ENCODE measurements around the gene PLXNB3. TPM values are rescaled to one million over a fixed set of nuclear protein-coding genes. Genes with fewer than 3 reads are reported as not detected.

The PLXNB3 gene
- total and polyA plus RNA-seq, 2 of the 13 experiments (the other 11 are each of a cell fraction or from before 2014, with no cell fraction given) = 3.0 to 6.9 TPM

- Histone ChIP-seq H3K9me3 (ENCODE audit: low read length) (no peaks in the 10 kb centered on the region), H3K4me2 (ENCODE audit: low read depth, low read length) (peak within 1 kb of the TSS; percentile 76), H3K4me1 (ENCODE audit: insufficient read depth, low read length) (peaks cover 27% of the 10 kb centered on the region), H4K20me1 (ENCODE audit: insufficient read depth, low read length) (no peaks in the 10 kb centered on the region), H3K27me3 (ENCODE audit: control insufficient read depth in 1 of 2, insufficient read depth in 2 of 2, low read length in 2 of 2) (no peaks in the 10 kb centered on the region; a peak in 1 of 5 replicates), H3K27ac (ENCODE audit: extremely low read length, insufficient read depth, low read length) (peak within 1 kb of the TSS; percentile 88), H3K79me2 (ENCODE audit: insufficient read depth, low read length) (peaks cover 22% of the 10 kb centered on the region), H2AFZ (ENCODE audit: low read length) (no peak within 1 kb of the TSS), H3K9ac (ENCODE audit: insufficient read depth, low read depth, low read length) (peak within 1 kb of the TSS; percentile 94), H3K36me3 (replicated peaks in 1 of 2; ENCODE audit: control insufficient read depth in 1 of 2, insufficient read depth in 2 of 2, low read length in 2 of 2) (peaks cover 2 to 3% of the 10 kb centered on the region in 2 experiments; a peak in 1 of 5 replicates), H3K4me3 (replicated peaks in 1 of 3; ENCODE audit: insufficient read depth in 1 of 3, low read depth in 2 of 3, low read length in 3 of 3) (peak within 1 kb of the TSS; percentile 68 to 77 (median 75))
- in situ Hi-C loops (cut with HindIII; ENCODE audit: extremely low pct_ligation_motif_present, low pct_unique_long_range_greater_than_20kb) (no loop called here), intact Hi-C loops (cut with micrococcal nuclease; ENCODE audit: unreplicated experiment) (no loop called here)
- ChIA-PET CTCF (ENCODE audit: low intra/inter-chr PET ratio, low total read pairs) (interaction anchor here (1.2 kb wide), 1 partner anchor 30 kb away, joined by 3 read pairs; the partner anchor contains the start of gene PLXNB3), POLR2A (interaction anchor here (0.8 to 1.8 kb wide), 12 partner anchors 9 to 218 kb away, joined by 3 to 12 read pairs (median 4); partner anchors contain the start of genes ARHGAP4, PLXNB3 and SRPK3)
- peak; percentile 83 for DNase-seq (ENCODE audit: low spot score)
- WGBS (ENCODE audit: low lambda C conversion rate) = 0% methylated on average over 1 of the region's 92 CpGs
- peak; percentile 97 for FAIRE-seq
- no TSS peak for BruUV-seq (replicated peaks)
- peak; percentile 88 for ATAC-seq
- TF ChIP-seq SOX5 (CRISPR knock-in tag; IDR thresholded peaks at IDR 0.05; ENCODE audit: borderline replicate concordance) (peak; percentile 46; the same call in 1 of the 2 replicates), ZNF230 (CRISPR knock-in tag; IDR thresholded peaks at IDR 0.05) (no peak), JDP2 (CRISPR knock-in tag; IDR thresholded peaks at IDR 0.05; ENCODE audit: borderline replicate concordance) (no peak), HNRNPH1 (optimal IDR thresholded peaks at IDR 0.05; ENCODE audit: low read depth, low read length) (no peak), ZNF660 (CRISPR knock-in tag; IDR thresholded peaks at IDR 0.05; ENCODE audit: borderline replicate concordance, low read depth) (no peak), ZFP37 (CRISPR knock-in tag; IDR thresholded peaks at IDR 0.05; ENCODE audit: borderline replicate concordance) (no peak), HDAC2 (CRISPR knock-in tag; IDR thresholded peaks at IDR 0.05) (0 out of 2 replicates have a peak, but pooled peaks have one; percentile 52), TGIF2 (CRISPR knock-in tag; IDR thresholded peaks at IDR 0.05) (peak; percentile 67; the same call in 1 of the 2 replicates), GRHL1 (CRISPR knock-in tag; conservative IDR thresholded peaks at IDR 0.05) (no peak), MAFG (CRISPR knock-in tag; IDR thresholded peaks at IDR 0.05) (no peak), RNF219 (CRISPR knock-in tag; IDR thresholded peaks at IDR 0.05) (no peak), ZNF772 (CRISPR knock-in tag; IDR thresholded peaks at IDR 0.05) (peak; percentile 65), ZNF879 (CRISPR knock-in tag; IDR thresholded peaks at IDR 0.05) (no peak), ZNF761 (CRISPR knock-in tag; conservative IDR thresholded peaks at IDR 0.05) (no peak), PHF8 (CRISPR knock-in tag; IDR thresholded peaks at IDR 0.05) (peak; percentile 62), NFKBIZ (CRISPR knock-in tag; IDR thresholded peaks at IDR 0.05) (no peak), MATR3 (CRISPR knock-in tag; IDR thresholded peaks at IDR 0.05) (no peak), ZNF264 (CRISPR knock-in tag; IDR thresholded peaks at IDR 0.05) (no peak), ZNF33B (CRISPR knock-in tag; IDR thresholded peaks at IDR 0.05) (no peak), DPF2 (CRISPR knock-in tag; IDR thresholded peaks at IDR 0.05; ENCODE audit: borderline replicate concordance, low read depth) (no peak), ZNF121 (CRISPR knock-in tag; IDR thresholded peaks at IDR 0.05) (no peak)
Observed at GRCh38 chrX:153794018-153794896, 30.2 kb downstream of the PLXNB3 start, which contains the start of the genes IDH3G and SSR4. IDH3G (minus strand) TSS chrX:153794375; CDS start chrX:153794326, 49 bp downstream. SSR4 (plus strand) TSS chrX:153794668; CDS start chrX:153794688, 20 bp downstream.

Measured in HepG2 (cell line).